GM18526 (cell line): ENCODE results near the gene C1S.
A peak's percentile ranks its signal among the peaks of the same experiment; 100 is the strongest.

Source experiments
- POLR2A ChIP-seq: IDR thresholded peaks from 3 replicates; pipeline ENCODE4 v1.6.1; 2011; ENCODE audit not compliant: insufficient read length; ENCODE audit errors: extremely low read depth

The C1S gene

GRCh38 chr12:7108003-7108795 is 47.7 kb downstream of the C1S start:
- peak; percentile 96 for TF ChIP-seq POLR2A

GRCh38 chr12:7108796-7109571 is 48.5 kb downstream of the C1S start, which contains the start of gene C1RL:
Gene C1RL (minus strand): TSS chr12:7109214. CDS start chr12:7109180, 34 bp downstream.
- no peak for TF ChIP-seq POLR2A

- no peak for TF ChIP-seq POLR2A
These were observed 49.0 kb downstream of the C1S start for GRCh38 chr12:7109572-7109920.

GRCh38 chr12:7110661-7111060 is 50.1 kb downstream of the C1S start:
- no peak for TF ChIP-seq POLR2A

GRCh38 chr12:7112041-7112440 is 51.5 kb downstream of the C1S start:
- TF ChIP-seq POLR2A, result no peak

GRCh38 chr12:7113389-7113871 is 52.9 kb downstream of the C1S start:
- no peak for TF ChIP-seq POLR2A

- TF ChIP-seq POLR2A, result no peak
These were observed 53.5 kb downstream of the C1S start for GRCh38 chr12:7114008-7114407.

- TF ChIP-seq POLR2A, result no peak
These were observed 54.3 kb downstream of the C1S start for GRCh38 chr12:7114851-7115250.

GRCh38 chr12:7116196-7116595 is 55.7 kb downstream of the C1S start:
- TF ChIP-seq POLR2A, result no peak

GRCh38 chr12:7116916-7117315 is 56.4 kb downstream of the C1S start:
- no peak for TF ChIP-seq POLR2A

GRCh38 chr12:7117670-7118069 is 57.2 kb downstream of the C1S start:
- no peak for TF ChIP-seq POLR2A

GRCh38 chr12:7118881-7119280 is 58.4 kb downstream of the C1S start:
- TF ChIP-seq POLR2A, result no peak

- no peak for TF ChIP-seq POLR2A
These were observed 59.6 kb downstream of the C1S start for GRCh38 chr12:7120166-7120565.
